KMS-11 (cell line): ENCODE measurements around the gene BICRA.

Experiments used
- H2AFZ ChIP-seq: fragments of 200-600 bp; sonication (generic); 2 replicates; pipeline ENCODE4 v1.6.1; 2016; ENCODE audit warnings: antibody characterized with exemption, mixed run types, low read depth
- H3K27ac ChIP-seq: fragments of 200-600 bp; sonication (generic); 2 replicates; pipeline ENCODE4 v1.6.1; 2016; ENCODE audit warnings: mild to moderate bottlenecking, mixed run types
- H3K27me3 ChIP-seq: fragments of 200-600 bp; sonication (generic); 2 replicates; pipeline ENCODE4 v1.6.1; 2017; ENCODE audit warnings: mild to moderate bottlenecking, low read depth, mixed run types, moderate library complexity; ENCODE audit not compliant: insufficient read depth
- H3K36me3 ChIP-seq: fragments of 200-600 bp; sonication (generic); 2 replicates; pipeline ENCODE4 v1.6.1; 2017; ENCODE audit warnings: mild to moderate bottlenecking, mixed run types; ENCODE audit not compliant: insufficient read depth
- H3K4me1 ChIP-seq: fragments of 200-600 bp; sonication (generic); 2 replicates; pipeline ENCODE4 v1.6.1; 2016; ENCODE audit warnings: mild to moderate bottlenecking, low read depth, mixed run types; ENCODE audit not compliant: poor library complexity, severe bottlenecking
- H3K4me2 ChIP-seq: fragments of 200-600 bp; sonication (generic); 2 replicates; pipeline ENCODE4 v1.7.0; 2016; ENCODE audit warnings: mild to moderate bottlenecking, mixed run types
- H3K4me3 ChIP-seq: fragments of 200-600 bp; sonication (generic); IDR thresholded peaks from 2 replicates; pipeline ENCODE4 v1.6.1; 2017; ENCODE audit warnings: low read depth, low read length, mixed read lengths; ENCODE audit not compliant: insufficient read depth
- H3K79me2 ChIP-seq: fragments of 200-600 bp; sonication (generic); 2 replicates; pipeline ENCODE4 v1.6.1; 2016; ENCODE audit warnings: low read depth, mixed run types; ENCODE audit not compliant: insufficient read depth
- H3K9ac ChIP-seq: fragments of 200-600 bp; sonication (generic); 2 replicates; pipeline ENCODE4 v1.6.1; 2016; ENCODE audit warnings: mild to moderate bottlenecking, mixed run types
- H4K20me1 ChIP-seq: fragments of 200-600 bp; sonication (generic); 2 replicates; pipeline ENCODE4 v1.6.1; 2016; ENCODE audit warnings: mild to moderate bottlenecking, mixed run types; ENCODE audit not compliant: insufficient read depth
- TF ChIP-seq, protein P1 (sequence below): fragments of 200-600 bp; sonication (generic); conservative IDR thresholded peaks from 2 replicates; pipeline ENCODE4 v1.6.1; 2017; ENCODE audit warnings: low read depth, mild to moderate bottlenecking, antibody characterized with exemption, low read length, moderate library complexity, mixed read lengths

The BICRA gene

GRCh38 chr19:47687906-47688305 is 79.0 kb downstream of the BICRA start:
- TF ChIP-seq, protein P1, sequence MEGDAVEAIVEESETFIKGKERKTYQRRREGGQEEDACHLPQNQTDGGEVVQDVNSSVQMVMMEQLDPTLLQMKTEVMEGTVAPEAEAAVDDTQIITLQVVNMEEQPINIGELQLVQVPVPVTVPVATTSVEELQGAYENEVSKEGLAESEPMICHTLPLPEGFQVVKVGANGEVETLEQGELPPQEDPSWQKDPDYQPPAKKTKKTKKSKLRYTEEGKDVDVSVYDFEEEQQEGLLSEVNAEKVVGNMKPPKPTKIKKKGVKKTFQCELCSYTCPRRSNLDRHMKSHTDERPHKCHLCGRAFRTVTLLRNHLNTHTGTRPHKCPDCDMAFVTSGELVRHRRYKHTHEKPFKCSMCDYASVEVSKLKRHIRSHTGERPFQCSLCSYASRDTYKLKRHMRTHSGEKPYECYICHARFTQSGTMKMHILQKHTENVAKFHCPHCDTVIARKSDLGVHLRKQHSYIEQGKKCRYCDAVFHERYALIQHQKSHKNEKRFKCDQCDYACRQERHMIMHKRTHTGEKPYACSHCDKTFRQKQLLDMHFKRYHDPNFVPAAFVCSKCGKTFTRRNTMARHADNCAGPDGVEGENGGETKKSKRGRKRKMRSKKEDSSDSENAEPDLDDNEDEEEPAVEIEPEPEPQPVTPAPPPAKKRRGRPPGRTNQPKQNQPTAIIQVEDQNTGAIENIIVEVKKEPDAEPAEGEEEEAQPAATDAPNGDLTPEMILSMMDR, result no peak
- Histone ChIP-seq H3K4me1 (no peaks in the 10 kb centered on the region), H3K27me3 (no peaks in the 10 kb centered on the region), H3K4me2 (no peak overlapping the region), H3K4me3 (no peak overlapping the region), H3K36me3 (no peaks in the 10 kb centered on the region), H3K79me2 (no peaks in the 10 kb centered on the region), H2AFZ (no peak overlapping the region), H3K27ac (no peak overlapping the region), H4K20me1 (no peaks in the 10 kb centered on the region), H3K9ac (no peak overlapping the region)

GRCh38 chr19:47691090-47691489 is 82.2 kb downstream of the BICRA start:
- H2AFZ ChIP-seq, result no peak overlapping the region
- H3K9ac ChIP-seq, result no peak overlapping the region
- H3K4me1 ChIP-seq, result no peaks in the 10 kb centered on the region
- TF ChIP-seq, protein P1, result no peak
- H3K27me3 ChIP-seq, result no peaks in the 10 kb centered on the region
- H3K79me2 ChIP-seq, result no peaks in the 10 kb centered on the region
- no peak overlapping the region for H3K27ac ChIP-seq
- H4K20me1 ChIP-seq, result no peaks in the 10 kb centered on the region
- H3K4me2 ChIP-seq, result no peak overlapping the region
- H3K4me3 ChIP-seq, result no peak overlapping the region
- no peaks in the 10 kb centered on the region for H3K36me3 ChIP-seq

DNA sequence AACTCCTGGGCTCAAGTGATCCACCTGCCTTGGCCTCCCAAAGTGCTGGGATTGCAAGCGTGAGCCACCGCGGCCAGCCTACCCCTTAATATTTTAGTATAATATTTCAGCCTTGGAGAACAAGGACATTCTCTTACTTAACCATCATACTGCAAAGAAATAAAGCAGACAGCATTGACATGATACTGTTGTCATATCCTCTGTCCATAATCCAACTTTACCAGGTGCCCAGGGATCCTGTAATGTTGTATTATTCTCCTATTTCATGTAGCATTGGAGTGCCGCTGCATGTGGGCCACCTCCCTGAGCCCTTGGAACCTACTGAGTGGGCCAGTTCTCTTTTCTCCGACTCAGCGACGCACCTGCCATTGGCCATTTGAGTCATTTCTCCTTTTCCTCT is 82.8 kb downstream of the BICRA start:
- Histone ChIP-seq H3K4me1 (no peaks in the 10 kb centered on the region), H4K20me1 (no peaks in the 10 kb centered on the region), H3K27ac (no peak overlapping the region), H2AFZ (no peak overlapping the region), H3K79me2 (no peaks in the 10 kb centered on the region), H3K4me3 (no peak overlapping the region), H3K4me2 (no peak overlapping the region), H3K27me3 (no peaks in the 10 kb centered on the region), H3K36me3 (no peaks in the 10 kb centered on the region), H3K9ac (no peak overlapping the region)
- TF ChIP-seq, protein P1, result no peak

DNA sequence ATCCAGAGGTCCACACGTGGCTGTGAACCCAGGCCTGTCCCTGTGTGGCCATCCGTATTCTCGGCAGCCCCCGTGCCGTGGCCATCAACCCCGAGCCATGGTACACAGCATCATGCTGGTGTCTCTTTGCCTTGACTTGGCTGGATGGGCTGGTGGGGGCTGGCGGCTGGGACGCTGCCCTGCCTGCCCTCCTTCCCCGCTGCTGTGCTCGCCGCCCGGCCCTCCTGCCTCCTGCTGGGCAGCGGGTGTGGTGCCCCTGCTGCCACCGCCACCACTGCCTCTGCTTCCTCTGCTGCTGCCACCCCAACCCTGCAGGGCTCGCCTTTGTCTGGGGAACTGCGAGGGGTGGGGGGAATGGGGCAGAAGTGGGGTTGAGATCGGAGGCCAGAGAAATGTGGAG is 84.6 kb downstream of the BICRA start:
- TF ChIP-seq, protein P1, result no peak
- no peaks in the 10 kb centered on the region for H3K36me3 ChIP-seq
- no peak overlapping the region for H3K4me3 ChIP-seq
- no peak overlapping the region for H3K27ac ChIP-seq
- H3K9ac ChIP-seq, result no peak overlapping the region
- H3K4me2 ChIP-seq, result no peak overlapping the region
- no peaks in the 10 kb centered on the region for H3K79me2 ChIP-seq
- H4K20me1 ChIP-seq, result no peaks in the 10 kb centered on the region
- peaks cover 4% of the 10 kb centered on the region for H3K4me1 ChIP-seq
- no peak overlapping the region for H2AFZ ChIP-seq
- no peaks in the 10 kb centered on the region for H3K27me3 ChIP-seq

GRCh38 chr19:47693903-47694302 is 85.0 kb downstream of the BICRA start:
- no peak overlapping the region for H3K4me3 ChIP-seq
- H2AFZ ChIP-seq, result no peak overlapping the region
- H3K4me2 ChIP-seq, result no peak overlapping the region
- TF ChIP-seq, protein P1, result no peak
- H4K20me1 ChIP-seq, result no peaks in the 10 kb centered on the region
- no peaks in the 10 kb centered on the region for H3K79me2 ChIP-seq
- H3K27ac ChIP-seq, result no peak overlapping the region
- no peaks in the 10 kb centered on the region for H3K27me3 ChIP-seq
- no peak overlapping the region for H3K9ac ChIP-seq
- no peaks in the 10 kb centered on the region for H3K36me3 ChIP-seq
- H3K4me1 ChIP-seq, result peaks cover 4% of the 10 kb centered on the region
